Pulmonary artery endothelial cell (primary cell): Measurements from ENCODE around the gene RNF223. TPM values are rescaled to one million over a fixed set of nuclear protein-coding genes. Genes with fewer than 3 reads are reported as not detected.
"Not testable (repeated sequence)": the region's sequence is repeated elsewhere in the genome, so short reads cannot be mapped to it uniquely, and the experiment has no call there.

ENCODE experiments used
- DNase-seq: peaks from one replicate; pipeline ENCODE4 v3.0.0-alpha.2; 2011; ENCODE audit warnings: low read depth, low spot score
- total RNA-seq: library from RNA; depleted of rRNA; stranded (reverse); fragments of >200 nt; gene quantifications from 2 replicates; pipeline ENCODE4 v1.2.3, GENCODE V29; 2014

RNF223 gene
- total RNA-seq, 1 donor from 2014 or later: not detected

- no peak for DNase-seq
These were observed 14.1 kb upstream of the RNF223 start for GRCh38 chr1:1088029-1088800.

GRCh38 chr1:1087351-1088028, 13.4 kb upstream of the RNF223 start:
- no peak for DNase-seq

GRCh38 chr1:1086911-1087341, 12.8 kb upstream of the RNF223 start:
- no peak for DNase-seq

GRCh38 chr1:1085911-1086841, 12.1 kb upstream of the RNF223 start:
- DNase-seq: no peak

- DNase-seq: no peak
These were observed 11.2 kb upstream of the RNF223 start for GRCh38 chr1:1085171-1085841.

- DNase-seq: no peak
These were observed 10.5 kb upstream of the RNF223 start for GRCh38 chr1:1084372-1085170.

GRCh38 chr1:1083416-1084371, 9.6 kb upstream of the RNF223 start:
- no peak for DNase-seq

GRCh38 chr1:1082776-1083415, 8.8 kb upstream of the RNF223 start:
- DNase-seq: no peak

- DNase-seq: no peak
These were observed 8.2 kb upstream of the RNF223 start for GRCh38 chr1:1082239-1082775.

GRCh38 chr1:1081311-1082238, 7.5 kb upstream of the RNF223 start:
- no peak for DNase-seq

- no peak for DNase-seq
These were observed 6.8 kb upstream of the RNF223 start for GRCh38 chr1:1080951-1081310.

GRCh38 chr1:1080122-1080757, 6.1 kb upstream of the RNF223 start:
- no peak for DNase-seq

GRCh38 chr1:1079408-1080121, 5.5 kb upstream of the RNF223 start:
- peak; percentile 26 for DNase-seq

- not testable (repeated sequence) for DNase-seq
These were observed 3.3 kb upstream of the RNF223 start for GRCh38 chr1:1077396-1077795.

- no peak for DNase-seq
These were observed 1.2 kb upstream of the RNF223 start for GRCh38 chr1:1075148-1075935.
